GM19238 (cell line): ENCODE measurements around the gene DKK3.

ENCODE experiments used
- DNase-seq: peaks from one replicate; pipeline ENCODE4 v3.0.0; 2011; ENCODE audit warnings: low spot score; ENCODE audit not compliant: insufficient read length

The DKK3 gene

GRCh38 chr11:12031856-12032544 is 23.6 kb upstream of the DKK3 start:
- DNase-seq: no peak

DNA sequence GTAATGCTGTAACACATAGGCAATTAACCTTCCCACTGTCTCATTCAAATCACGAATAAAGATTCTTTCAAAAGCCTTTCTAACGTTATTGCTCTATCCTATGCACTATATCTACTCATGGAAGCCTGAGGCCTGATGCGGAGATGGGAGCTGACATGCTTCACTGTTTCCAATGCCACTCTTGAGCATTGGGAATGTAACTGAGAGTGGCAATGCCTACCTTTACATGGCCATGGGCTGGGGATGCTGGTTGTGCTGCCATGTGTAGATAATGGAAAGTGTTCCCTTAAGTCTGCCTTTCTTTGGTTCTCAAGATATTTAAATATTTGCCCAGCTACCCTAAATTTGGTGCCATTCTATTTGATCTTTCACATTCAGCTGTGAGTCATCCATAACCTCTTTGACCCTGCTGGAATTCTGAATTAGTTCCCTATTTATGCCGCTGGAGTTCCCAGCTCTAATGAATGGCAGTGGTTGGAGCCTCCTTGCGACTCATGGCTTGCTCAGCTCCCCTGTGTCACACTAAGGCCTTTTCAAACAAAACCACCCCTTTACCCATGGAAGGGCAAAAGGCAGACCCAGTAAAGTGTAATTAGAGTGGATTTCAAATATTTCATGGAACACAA is 21.4 kb upstream of the DKK3 start:
- DNase-seq: no peak

- DNase-seq: no peak
Measured at GRCh38 chr11:12029119-12029518, 20.7 kb upstream of the DKK3 start.

DNA sequence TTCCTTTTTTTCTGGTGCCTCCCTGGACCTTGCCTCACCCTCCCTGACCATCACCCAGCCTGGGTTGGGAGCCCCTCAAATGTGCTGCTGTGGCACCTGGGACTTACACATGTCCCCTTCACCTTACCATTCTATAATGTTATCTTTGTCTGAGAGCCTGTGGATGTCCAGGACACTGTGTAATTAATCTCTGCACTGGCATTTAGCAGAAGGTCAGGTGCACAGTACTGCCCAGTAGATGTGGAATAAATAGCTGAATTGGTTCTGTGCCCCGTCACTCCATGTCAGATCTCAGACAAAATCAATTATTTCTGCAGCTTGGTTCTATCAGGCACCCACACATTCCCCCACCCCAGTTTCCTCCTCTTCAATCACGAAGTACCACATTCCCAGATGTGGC is 19.9 kb upstream of the DKK3 start:
- no peak for DNase-seq

- no peak for DNase-seq
Measured at GRCh38 chr11:12026331-12027211, 18.1 kb upstream of the DKK3 start.

DNA sequence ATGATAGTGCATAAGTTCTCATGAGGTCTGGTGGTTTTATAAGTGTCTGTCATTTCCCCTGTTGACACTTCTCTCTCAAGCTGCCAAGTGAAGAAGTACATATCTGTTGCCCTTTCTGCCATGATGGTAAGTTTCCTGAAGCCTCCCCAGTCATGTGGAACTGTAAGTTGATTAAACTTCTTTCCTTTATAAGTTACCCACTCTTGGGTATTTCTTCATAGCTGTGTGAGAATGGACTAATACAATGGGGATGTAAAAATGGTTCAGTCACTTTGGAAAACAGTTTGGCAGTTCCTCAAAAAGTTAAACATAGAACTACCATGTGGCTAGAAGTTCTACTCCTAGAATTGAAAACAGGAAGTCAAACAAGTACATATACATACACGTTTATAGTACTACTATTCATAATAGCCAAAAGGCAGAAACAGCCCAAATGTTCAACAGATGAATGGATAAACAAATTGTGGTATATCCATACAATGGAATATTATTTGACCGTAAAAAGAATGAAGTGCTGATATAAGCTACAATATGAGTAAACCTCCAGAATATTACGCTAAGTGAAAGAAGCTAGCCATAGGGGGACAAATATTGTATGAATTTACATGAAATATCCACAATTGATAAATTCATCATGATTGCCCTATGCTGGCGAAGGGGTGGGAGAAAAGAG is 16.0 kb upstream of the DKK3 start:
- no peak for DNase-seq

- DNase-seq: no peak
Measured at GRCh38 chr11:12023015-12023414, 14.6 kb upstream of the DKK3 start.

GRCh38 chr11:12020546-12020945 is 12.1 kb upstream of the DKK3 start:
- DNase-seq: no peak

- no peak for DNase-seq
Measured at GRCh38 chr11:12019866-12020416, 11.5 kb upstream of the DKK3 start.

DNA sequence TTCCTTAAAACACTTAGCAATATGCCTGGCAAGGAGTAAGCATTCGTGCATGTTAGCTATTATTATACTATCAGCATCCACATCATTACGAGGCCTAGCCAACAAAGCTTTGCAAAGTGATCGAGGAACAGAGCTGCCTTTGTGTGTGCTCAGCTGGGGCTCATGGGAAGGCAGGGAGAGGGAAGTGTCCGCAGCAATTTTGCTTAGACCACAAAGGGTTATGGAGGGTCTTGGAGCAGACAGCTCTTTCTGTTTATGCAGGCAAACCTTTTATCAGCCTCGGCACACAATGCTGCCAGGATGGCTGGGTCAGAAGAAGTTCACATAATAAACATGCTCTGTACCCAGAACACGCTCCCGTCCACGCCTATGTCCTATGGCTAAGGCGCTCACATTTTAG is 10.9 kb upstream of the DKK3 start:
- no peak for DNase-seq

DNA sequence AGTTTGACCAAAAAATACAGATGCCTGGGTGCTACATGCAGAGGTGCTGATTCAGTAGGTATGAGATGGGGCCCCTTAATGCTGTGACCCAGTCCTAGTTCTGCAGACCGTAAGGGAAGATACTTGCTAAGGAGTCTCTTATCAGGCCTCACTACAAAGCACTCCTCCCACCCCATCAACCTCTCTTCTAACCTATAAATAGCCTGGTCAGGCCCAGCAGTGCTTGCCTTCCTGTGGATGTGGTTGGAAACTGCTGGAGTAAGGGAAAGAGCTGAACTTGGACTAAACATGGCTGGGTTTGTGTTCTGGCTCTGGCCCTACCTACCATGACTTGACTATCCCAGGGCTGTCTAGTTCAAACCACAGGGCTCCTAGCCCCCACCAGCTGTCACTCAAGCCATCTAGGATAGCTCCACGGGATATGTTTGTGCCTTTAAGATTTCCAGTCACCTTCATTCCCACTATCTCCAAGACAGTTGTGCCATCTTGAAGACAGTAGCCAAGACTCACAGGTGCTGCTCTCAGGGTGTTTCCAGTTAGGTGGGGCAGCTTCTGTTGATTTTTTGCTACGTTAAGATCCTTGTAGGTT is 9.5 kb upstream of the DKK3 start:
- no peak for DNase-seq

GRCh38 chr11:12017243-12017678 is 8.8 kb upstream of the DKK3 start:
- DNase-seq: no peak

DNA sequence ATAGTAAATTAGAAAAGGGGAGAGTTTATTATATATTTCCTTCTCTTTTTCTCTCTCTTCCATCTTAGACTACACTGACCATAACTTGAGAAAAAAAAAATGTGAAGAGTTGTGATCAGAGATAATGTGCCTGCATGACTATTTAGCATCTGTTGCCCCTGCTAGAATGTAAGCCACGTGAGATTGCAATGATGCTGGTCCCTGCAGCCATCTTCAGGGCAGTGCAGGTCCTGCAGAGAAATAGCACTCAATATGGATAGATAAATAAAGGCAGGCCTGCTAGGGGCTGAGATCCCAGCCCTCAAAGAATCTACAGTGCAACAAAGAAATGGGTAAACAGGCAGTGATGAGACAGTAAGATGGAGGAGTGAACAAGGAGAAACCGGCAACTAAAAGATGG is 7.8 kb upstream of the DKK3 start:
- no peak for DNase-seq

GRCh38 chr11:12015486-12015885 is 7.1 kb upstream of the DKK3 start:
- DNase-seq: no peak

DNA sequence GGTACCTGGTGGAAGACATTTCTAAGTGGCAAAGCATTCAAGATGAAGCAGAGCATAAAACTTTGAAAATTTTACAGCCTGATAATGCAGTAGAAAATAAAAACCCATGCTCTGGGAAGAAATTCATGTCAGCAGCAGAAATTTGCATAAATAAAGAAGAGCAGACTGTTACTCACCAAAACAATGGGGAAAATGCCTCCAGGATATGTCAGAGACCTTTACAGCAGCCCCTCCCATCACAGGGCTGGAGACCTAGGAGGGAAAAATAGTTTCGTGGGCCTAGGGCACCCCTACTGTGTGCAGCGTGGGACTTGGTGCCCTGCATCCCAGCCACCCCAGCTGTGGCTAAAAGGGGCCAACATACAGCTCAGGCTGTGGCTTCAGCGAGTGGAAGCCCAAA is 5.4 kb upstream of the DKK3 start:
- no peak for DNase-seq

- no peak for DNase-seq
Measured at GRCh38 chr11:12009617-12010321, 1.3 kb upstream of the DKK3 start.

DNA sequence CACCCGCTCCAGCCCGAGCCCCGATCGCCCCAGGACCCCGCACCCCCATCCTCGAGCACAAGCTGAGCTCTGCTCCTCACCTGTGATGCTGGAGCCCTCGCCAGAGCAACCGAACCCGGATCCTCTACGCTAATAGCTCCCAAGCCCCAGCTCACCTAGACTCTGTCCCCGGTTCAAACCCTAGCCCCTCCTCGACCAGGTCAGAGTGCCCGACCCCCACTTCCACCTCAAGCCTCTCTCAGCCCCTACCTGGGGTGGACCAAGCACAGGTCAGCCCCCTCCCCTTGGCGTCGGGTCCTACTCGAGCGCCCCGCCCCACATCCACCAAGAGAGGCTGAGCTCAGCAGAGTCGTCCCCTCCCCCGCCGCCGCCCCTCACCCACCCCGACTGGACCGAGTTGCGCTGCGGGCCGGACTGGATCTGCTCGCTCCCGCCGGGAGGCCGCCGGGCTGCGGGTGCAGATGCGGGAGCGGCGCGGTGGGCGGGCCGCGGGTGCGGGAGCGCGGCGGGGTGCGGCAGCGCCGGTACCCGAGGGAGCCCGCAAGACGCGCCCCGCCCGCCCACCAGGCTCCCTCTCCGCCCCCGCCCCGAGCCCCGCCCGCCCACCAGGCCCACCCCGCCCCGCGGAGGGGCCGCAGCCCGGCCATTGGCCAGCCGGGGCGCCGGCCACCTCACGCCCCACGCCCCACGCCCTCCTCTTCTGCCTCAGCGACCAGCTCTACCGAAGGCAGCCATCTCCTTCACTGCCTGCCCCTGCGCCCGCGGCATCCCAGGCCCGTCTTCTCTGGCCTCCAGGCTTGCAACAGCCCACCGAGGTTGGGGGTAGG is 577 bp upstream of the DKK3 start:
- DNase-seq: no peak

DNA sequence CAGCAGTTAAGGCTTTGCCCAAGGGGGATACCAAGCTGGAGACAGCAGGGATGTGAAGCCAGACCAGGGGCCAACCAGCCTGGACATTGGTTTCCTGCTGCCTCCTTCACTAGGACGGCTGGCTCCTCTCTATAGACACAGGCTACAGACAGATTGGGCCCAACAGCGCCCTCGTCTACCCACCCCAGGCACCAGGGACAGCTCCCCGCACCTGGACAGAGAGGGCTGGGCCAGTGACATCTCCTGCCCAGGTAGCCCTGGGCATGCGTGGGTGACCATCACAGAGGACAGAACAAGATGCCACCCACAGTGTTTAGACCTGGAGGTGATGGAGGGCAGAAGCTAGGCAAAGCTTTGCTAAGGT is 1.2 kb downstream of the DKK3 start:
- no peak for DNase-seq

GRCh38 chr11:12006552-12007229 is 1.7 kb downstream of the DKK3 start:
- DNase-seq: no peak
